Measurements from ENCODE around the gene SPHK1.
"Not testable (repeated sequence)": the region's sequence is repeated elsewhere in the genome, so short reads cannot be mapped to it uniquely, and the experiment has no call there.

Gene SPHK1

DNA sequence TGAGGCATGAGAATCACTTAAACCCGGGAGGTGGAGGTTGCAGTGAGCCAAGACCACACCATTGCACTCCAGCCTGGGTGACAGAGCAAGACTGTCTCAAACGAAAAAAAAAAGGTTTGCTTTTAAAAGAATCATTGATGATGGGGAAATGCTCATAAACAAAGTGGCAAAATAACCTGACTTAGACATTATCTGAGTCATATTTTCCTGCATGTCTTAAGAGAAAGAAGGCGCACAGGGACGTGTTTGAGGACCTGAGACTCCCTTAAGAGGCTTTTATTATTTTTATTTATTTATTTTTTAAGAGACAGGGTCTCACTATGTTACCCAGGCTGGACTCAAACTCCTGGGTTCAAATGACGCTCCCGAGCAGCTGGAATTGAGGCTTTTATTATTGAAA, 25.0 kb upstream of the SPHK1 start:
- Histone ChIP-seq H4K20me1 (ENCODE audit: insufficient read depth, low read length) (no peaks in the 10 kb centered on the region), H3K9ac (ENCODE audit: low read length) (no peak overlapping the region), H3K9me3 (ENCODE audit: low read length) (no peaks in the 10 kb centered on the region), H3K4me1 (ENCODE audit: insufficient read depth, low read length, severe bottlenecking) (peaks cover 30% of the 10 kb centered on the region), H3K36me3 (ENCODE audit: insufficient read depth, low read length) (no peaks in the 10 kb centered on the region; the same call in 1 of the 2 replicates), H3K4me3 (ENCODE audit: low read depth, low read length, poor library complexity, severe bottlenecking) (no peak overlapping the region), H3F3A (ENCODE audit: insufficient read depth, low read length) (no peaks in the 10 kb centered on the region), H3K27ac (ENCODE audit: low read depth, low read length, poor library complexity, severe bottlenecking) (no peak overlapping the region), H2AFZ (ENCODE audit: low read length) (no peak overlapping the region), H3K9me2 (ENCODE audit: low read depth, low read length) (no peaks in the 10 kb centered on the region), H3K4me2 (ENCODE audit: low read length) (no peak overlapping the region), H3K27me3 (ENCODE audit: insufficient read depth, low read length) (no peaks in the 10 kb centered on the region), H3K79me2 (ENCODE audit: insufficient read depth, low read length) (no peaks in the 10 kb centered on the region)
- TF ChIP-seq, protein P1, sequence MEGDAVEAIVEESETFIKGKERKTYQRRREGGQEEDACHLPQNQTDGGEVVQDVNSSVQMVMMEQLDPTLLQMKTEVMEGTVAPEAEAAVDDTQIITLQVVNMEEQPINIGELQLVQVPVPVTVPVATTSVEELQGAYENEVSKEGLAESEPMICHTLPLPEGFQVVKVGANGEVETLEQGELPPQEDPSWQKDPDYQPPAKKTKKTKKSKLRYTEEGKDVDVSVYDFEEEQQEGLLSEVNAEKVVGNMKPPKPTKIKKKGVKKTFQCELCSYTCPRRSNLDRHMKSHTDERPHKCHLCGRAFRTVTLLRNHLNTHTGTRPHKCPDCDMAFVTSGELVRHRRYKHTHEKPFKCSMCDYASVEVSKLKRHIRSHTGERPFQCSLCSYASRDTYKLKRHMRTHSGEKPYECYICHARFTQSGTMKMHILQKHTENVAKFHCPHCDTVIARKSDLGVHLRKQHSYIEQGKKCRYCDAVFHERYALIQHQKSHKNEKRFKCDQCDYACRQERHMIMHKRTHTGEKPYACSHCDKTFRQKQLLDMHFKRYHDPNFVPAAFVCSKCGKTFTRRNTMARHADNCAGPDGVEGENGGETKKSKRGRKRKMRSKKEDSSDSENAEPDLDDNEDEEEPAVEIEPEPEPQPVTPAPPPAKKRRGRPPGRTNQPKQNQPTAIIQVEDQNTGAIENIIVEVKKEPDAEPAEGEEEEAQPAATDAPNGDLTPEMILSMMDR (IDR thresholded peaks at IDR 0.05; ENCODE audit: low read length): no peak
- no peak for TF ChIP-seq EZH2 (IDR thresholded peaks at IDR 0.05; ENCODE audit: borderline replicate concordance, low read length)

DNA sequence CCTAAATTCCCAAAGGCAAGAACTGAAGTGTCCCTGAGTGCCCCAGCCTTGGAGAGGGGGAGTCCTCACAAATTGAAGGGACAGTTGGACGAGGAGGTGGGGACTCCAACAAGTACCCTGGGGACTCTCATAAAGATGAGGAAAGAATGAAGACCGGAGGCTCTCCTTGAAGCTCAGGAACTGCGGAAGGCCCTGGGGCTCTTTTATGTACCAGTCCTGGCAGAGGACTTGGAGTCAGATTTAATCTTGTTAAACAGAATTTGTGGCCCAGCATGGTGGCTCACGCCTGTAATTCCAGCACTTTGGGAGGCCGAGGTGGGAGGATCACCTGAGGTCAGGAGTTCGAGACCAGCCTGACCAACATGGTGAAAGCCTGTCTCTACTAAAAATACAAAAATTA, 24.6 kb upstream of the SPHK1 start:
- not testable (repeated sequence) for H3K4me3 ChIP-seq (ENCODE audit: low read depth, low read length, poor library complexity, severe bottlenecking); H3K79me2 ChIP-seq (ENCODE audit: insufficient read depth, low read length); H3K4me2 ChIP-seq (ENCODE audit: low read length); H3K9me2 ChIP-seq (ENCODE audit: low read depth, low read length); H3F3A ChIP-seq (ENCODE audit: insufficient read depth, low read length); H2AFZ ChIP-seq (ENCODE audit: low read length); H4K20me1 ChIP-seq (ENCODE audit: insufficient read depth, low read length); H3K27me3 ChIP-seq (ENCODE audit: insufficient read depth, low read length); H3K9ac ChIP-seq (ENCODE audit: low read length); H3K36me3 ChIP-seq (ENCODE audit: insufficient read depth, low read length); H3K9me3 ChIP-seq (ENCODE audit: low read length); H3K27ac ChIP-seq (ENCODE audit: low read depth, low read length, poor library complexity, severe bottlenecking)
- peaks cover 26% of the 10 kb centered on the region for H3K4me1 ChIP-seq (ENCODE audit: insufficient read depth, low read length, severe bottlenecking)

DNA sequence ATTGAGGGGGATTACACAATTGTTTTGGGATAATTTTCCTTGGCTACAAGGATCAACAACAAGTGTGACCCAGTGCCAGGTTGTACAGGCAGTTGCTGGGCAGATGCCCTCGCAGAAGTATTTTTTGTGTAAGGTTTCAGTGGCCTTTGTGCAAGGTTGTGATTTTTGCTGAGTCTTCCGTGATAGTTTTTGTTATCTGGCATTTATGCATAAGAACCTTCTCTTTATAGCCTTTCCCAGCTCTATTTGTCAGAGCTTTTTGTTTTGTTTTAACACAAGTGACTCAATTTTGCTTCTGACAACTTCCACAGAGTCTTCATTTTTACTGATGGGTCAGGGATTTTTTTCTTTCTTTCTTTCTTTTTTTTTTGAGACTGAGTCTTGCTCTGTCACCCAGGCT, 23.9 kb upstream of the SPHK1 start:
- H3K27ac ChIP-seq (ENCODE audit: low read depth, low read length, poor library complexity, severe bottlenecking): no peak overlapping the region

More for the DNA sequence above, 23.9 kb upstream of the SPHK1 start:
- Histone ChIP-seq H3K9me3 (ENCODE audit: low read length) (no peaks in the 10 kb centered on the region), H3K4me2 (ENCODE audit: low read length) (no peak overlapping the region), H3K36me3 (ENCODE audit: insufficient read depth, low read length) (no peaks in the 10 kb centered on the region; the same call in 1 of the 2 replicates), H4K20me1 (ENCODE audit: insufficient read depth, low read length) (no peaks in the 10 kb centered on the region), H3K27me3 (ENCODE audit: insufficient read depth, low read length) (no peaks in the 10 kb centered on the region), H2AFZ (ENCODE audit: low read length) (no peak overlapping the region), H3K79me2 (ENCODE audit: insufficient read depth, low read length) (no peaks in the 10 kb centered on the region), H3K9ac (ENCODE audit: low read length) (no peak overlapping the region), H3K9me2 (ENCODE audit: low read depth, low read length) (no peaks in the 10 kb centered on the region), H3K4me3 (ENCODE audit: low read depth, low read length, poor library complexity, severe bottlenecking) (no peak overlapping the region), H3F3A (ENCODE audit: insufficient read depth, low read length) (no peaks in the 10 kb centered on the region), H3K4me1 (ENCODE audit: insufficient read depth, low read length, severe bottlenecking) (peaks cover 22% of the 10 kb centered on the region)
- TF ChIP-seq, protein P1 (IDR thresholded peaks at IDR 0.05; ENCODE audit: low read length): no peak
- no peak for TF ChIP-seq EZH2 (IDR thresholded peaks at IDR 0.05; ENCODE audit: borderline replicate concordance, low read length)

Data from OCI-LY1 (cell line).